ENCODE data around the gene ARHGAP27. TPM values are rescaled to one million over a fixed set of nuclear protein-coding genes. Genes with fewer than 3 reads are reported as not detected.
A peak's percentile ranks its signal among the peaks of the same experiment; 100 is the strongest.

ARHGAP27 gene
- total and polyA plus RNA-seq, 9 of the 15 experiments (the other 6 are each of a cell fraction or from before 2014, with no cell fraction given): 0.04 to 4.6 (median 2.1) TPM

DNA sequence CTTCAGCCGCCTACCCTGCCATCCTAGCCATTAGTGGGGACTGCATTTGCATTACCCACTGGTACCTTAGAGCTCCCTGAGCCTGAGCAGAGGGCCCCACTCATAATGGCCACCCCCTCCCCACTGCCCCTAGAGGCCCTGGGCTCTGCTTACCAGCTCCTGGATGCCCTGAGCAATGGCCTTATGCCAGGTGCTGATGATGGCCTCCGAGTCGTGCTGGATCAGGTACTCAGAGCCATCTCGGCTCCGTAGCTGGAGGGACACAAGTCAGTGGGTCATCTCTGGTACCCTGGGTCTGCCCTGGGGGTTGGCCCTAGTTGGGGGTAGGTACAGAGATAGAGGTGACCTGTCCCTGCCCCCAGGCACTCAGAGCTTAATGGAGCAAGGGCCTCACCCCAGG lies 34.9 kb downstream of the ARHGAP27 start:
- peak overlapping the region in 1 of 2 experiments; percentile 28; a peak in 1 of 4 replicates for H3K9ac ChIP-seq (ENCODE audit: insufficient read depth in 1 of 2, low read depth in 2 of 2, low read length in 2 of 2)
- TF ChIP-seq ARID1B (IDR thresholded peaks at IDR 0.05) (no peak), FOXA1 (IDR thresholded peaks at IDR 0.05; ENCODE audit: borderline replicate concordance) (no peak), MAFK (IDR thresholded peaks at IDR 0.05; ENCODE audit: low read length) (no peak)
- TF ChIP-seq, protein P1, sequence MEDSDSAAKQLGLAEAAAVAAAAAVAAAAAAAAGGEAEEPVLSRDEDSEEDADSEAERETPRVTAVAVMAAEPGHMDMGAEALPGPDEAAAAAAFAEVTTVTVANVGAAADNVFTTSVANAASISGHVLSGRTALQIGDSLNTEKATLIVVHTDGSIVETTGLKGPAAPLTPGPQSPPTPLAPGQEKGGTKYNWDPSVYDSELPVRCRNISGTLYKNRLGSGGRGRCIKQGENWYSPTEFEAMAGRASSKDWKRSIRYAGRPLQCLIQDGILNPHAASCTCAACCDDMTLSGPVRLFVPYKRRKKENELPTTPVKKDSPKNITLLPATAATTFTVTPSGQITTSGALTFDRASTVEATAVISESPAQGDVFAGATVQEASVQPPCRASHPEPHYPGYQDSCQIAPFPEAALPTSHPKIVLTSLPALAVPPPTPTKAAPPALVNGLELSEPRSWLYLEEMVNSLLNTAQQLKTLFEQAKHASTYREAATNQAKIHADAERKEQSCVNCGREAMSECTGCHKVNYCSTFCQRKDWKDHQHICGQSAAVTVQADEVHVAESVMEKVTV (CRISPR knock-in tag; IDR thresholded peaks at IDR 0.05): no peak
- FAIRE-seq (no peak), DNase-seq (ENCODE audit: extremely low read depth in 1 of 4, low spot score in 3 of 4) (no peak), ATAC-seq (no peak)
- no peak overlapping the region for H3K27ac ChIP-seq (ENCODE audit: extremely low read depth, low read depth, low read length)
- intact Hi-C loops (cut with micrococcal nuclease): loop anchor here (10.0 kb wide), 1 partner anchor 457 kb away; no protein-coding TSS in a partner anchor
- H2AFZ ChIP-seq (ENCODE audit: low read depth, low read length): no peak overlapping the region
- no peaks in the 10 kb centered on the region for H3K9me3 ChIP-seq (replicated peaks; ENCODE audit: control insufficient read depth, insufficient read depth, low read depth, low read length)
- H3K36me3 ChIP-seq (ENCODE audit: control insufficient read depth, insufficient read depth, low read length): no peaks in the 10 kb centered on the region
- H3K4me2 ChIP-seq (ENCODE audit: insufficient read depth, low read length): no peak overlapping the region
- no peaks in the 10 kb centered on the region for H4K20me1 ChIP-seq (replicated peaks; ENCODE audit: control insufficient read depth, insufficient read depth, low read length)
- ChIA-PET CTCF (ENCODE audit: low intra/inter-chr PET ratio) (no interaction called here), POLR2A (interaction anchor here (0.7 to 0.9 kb wide), 3 partner anchors 10 to 82 kb away, joined by 3 to 4 read pairs (median 4); no protein-coding TSS in a partner anchor)
- H3K4me3 ChIP-seq: no peak overlapping the region
- H3K79me2 ChIP-seq (ENCODE audit: control insufficient read depth, insufficient read depth, low read length): no peaks in the 10 kb centered on the region
- WGBS (ENCODE audit: insufficient coverage, low coverage, missing lambda C conversion rate): 34% methylated on average over 5 of the region's 5 CpGs
- H3K27me3 ChIP-seq (ENCODE audit: control insufficient read depth in 2 of 2, insufficient read depth in 2 of 2, low read length in 2 of 2): peaks cover 0 to 4% of the 10 kb centered on the region in 2 experiments; a peak in 1 of 5 replicates
- BruUV-seq (replicated peaks): no TSS peak
- H3K9me1 ChIP-seq (ENCODE audit: control insufficient read depth, insufficient read depth, low read length): no peaks in the 10 kb centered on the region
- in situ Hi-C loops (cut with MboI): no loop called here
- peaks cover 14 to 29% of the 10 kb centered on the region in 2 experiments; a peak in 4 of 5 replicates for H3K4me1 ChIP-seq (replicated peaks in 1 of 2; ENCODE audit: control insufficient read depth in 2 of 2, insufficient read depth in 2 of 2, low read length in 2 of 2)
